ENCODE measurements around the gene NCAPG2. TPM values are rescaled to one million over a fixed set of nuclear protein-coding genes. Genes with fewer than 3 reads are reported as not detected.
"Not testable (repeated sequence)": the region's sequence is repeated elsewhere in the genome, so short reads cannot be mapped to it uniquely, and the experiment has no call there.

NCAPG2 gene
- polyA plus RNA-seq, 3 donors from 2014 or later: 3.5 to 7.9 (median 5.7) TPM

- Mint-ChIP-seq H3K4me3 (no peak overlapping the region), H3K36me3 (peaks cover 14 to 31% (median 26%) of the 10 kb centered on the region in 3 donors), H3K27me3 (ENCODE audit: low read depth in 3 of 3) (no peaks in the 10 kb centered on the region), H3K4me1 (no peaks in the 10 kb centered on the region), H3K9me3 (no peaks in the 10 kb centered on the region), H3K27ac (no peak overlapping the region)
- DNase-seq: no peak
These were observed 55.8 kb downstream of the NCAPG2 start for GRCh38 chr7:158648787-158649186.

- Mint-ChIP-seq H3K27me3 (ENCODE audit: low read depth in 3 of 3) (no peaks in the 10 kb centered on the region), H3K36me3 (peaks cover 14 to 32% (median 26%) of the 10 kb centered on the region in 3 donors), H3K27ac (no peak overlapping the region), H3K9me3 (no peaks in the 10 kb centered on the region), H3K4me3 (no peak overlapping the region), H3K4me1 (no peaks in the 10 kb centered on the region)
- DNase-seq: no peak
These were observed 56.4 kb downstream of the NCAPG2 start for GRCh38 chr7:158648168-158648567.

- Mint-ChIP-seq H3K9me3 (no peaks in the 10 kb centered on the region), H3K27ac (no peak overlapping the region), H3K4me3 (no peak overlapping the region), H3K4me1 (no peaks in the 10 kb centered on the region), H3K27me3 (ENCODE audit: low read depth in 3 of 3) (no peaks in the 10 kb centered on the region), H3K36me3 (peaks cover 14 to 32% (median 26%) of the 10 kb centered on the region in 3 donors)
- no peak for DNase-seq
These were observed 57.2 kb downstream of the NCAPG2 start for GRCh38 chr7:158647475-158647792.

- Mint-ChIP-seq H3K9me3 (no peaks in the 10 kb centered on the region), H3K36me3 (peaks cover 12 to 32% (median 24%) of the 10 kb centered on the region in 3 donors), H3K4me3 (no peak overlapping the region), H3K4me1 (no peaks in the 10 kb centered on the region), H3K27ac (no peak overlapping the region), H3K27me3 (ENCODE audit: low read depth in 3 of 3) (no peaks in the 10 kb centered on the region)
- no peak for DNase-seq
These were observed 57.7 kb downstream of the NCAPG2 start for GRCh38 chr7:158646766-158647474.

GRCh38 chr7:158645842-158646241 lies 58.8 kb downstream of the NCAPG2 start:
- DNase-seq: no peak
- H3K36me3 Mint-ChIP-seq: peaks cover 7 to 34% (median 25%) of the 10 kb centered on the region in 3 donors
- no peaks in the 10 kb centered on the region for H3K9me3 Mint-ChIP-seq
- H3K4me3 Mint-ChIP-seq: no peak overlapping the region
- H3K27ac Mint-ChIP-seq: no peak overlapping the region
- no peaks in the 10 kb centered on the region for H3K4me1 Mint-ChIP-seq
- H3K27me3 Mint-ChIP-seq (ENCODE audit: low read depth in 3 of 3): no peaks in the 10 kb centered on the region

GRCh38 chr7:158642149-158642548 lies 62.5 kb downstream of the NCAPG2 start:
- Mint-ChIP-seq H3K27ac (no peak overlapping the region), H3K36me3 (peaks cover 8 to 37% (median 27%) of the 10 kb centered on the region in 3 donors), H3K9me3 (no peaks in the 10 kb centered on the region), H3K27me3 (ENCODE audit: low read depth in 3 of 3) (no peaks in the 10 kb centered on the region), H3K4me3 (no peak overlapping the region), H3K4me1 (peaks cover 5 to 7% of the 10 kb centered on the region in 2 donors)
- DNase-seq: no peak

GRCh38 chr7:158638001-158638400 lies 66.6 kb downstream of the NCAPG2 start:
- Mint-ChIP-seq H3K27me3 (ENCODE audit: low read depth in 3 of 3) (no peaks in the 10 kb centered on the region), H3K9me3 (no peaks in the 10 kb centered on the region), H3K27ac (no peak overlapping the region), H3K4me1 (peaks cover 5 to 7% of the 10 kb centered on the region in 2 donors), H3K36me3 (peaks cover 3 to 16% (median 16%) of the 10 kb centered on the region in 3 donors), H3K4me3 (no peak overlapping the region)
- DNase-seq: no peak

- no peak for DNase-seq
- H3K9me3 Mint-ChIP-seq: no peaks in the 10 kb centered on the region
- H3K36me3 Mint-ChIP-seq: peaks cover 8 to 18% (median 15%) of the 10 kb centered on the region in 3 donors
- H3K27ac Mint-ChIP-seq: no peak overlapping the region
- H3K4me1 Mint-ChIP-seq: no peaks in the 10 kb centered on the region
- no peak overlapping the region for H3K4me3 Mint-ChIP-seq
- H3K27me3 Mint-ChIP-seq (ENCODE audit: low read depth in 3 of 3): no peaks in the 10 kb centered on the region
These were observed 71.3 kb downstream of the NCAPG2 start for GRCh38 chr7:158633055-158633956.

GRCh38 chr7:158631574-158632195 lies 72.9 kb downstream of the NCAPG2 start:
- Mint-ChIP-seq H3K36me3 (peaks cover 13 to 17% (median 15%) of the 10 kb centered on the region in 3 donors), H3K9me3 (no peaks in the 10 kb centered on the region), H3K27ac (peak overlapping the region in 1 of 6 donors; percentile 13), H3K4me3 (no peak overlapping the region), H3K27me3 (ENCODE audit: low read depth in 3 of 3) (no peaks in the 10 kb centered on the region), H3K4me1 (no peaks in the 10 kb centered on the region)
- DNase-seq: no peak

- H3K4me1 Mint-ChIP-seq; H3K9me3 Mint-ChIP-seq; H3K4me3 Mint-ChIP-seq; DNase-seq; H3K27me3 Mint-ChIP-seq (ENCODE audit: low read depth in 3 of 3); H3K27ac Mint-ChIP-seq: not testable (repeated sequence)
- peaks cover 14 to 15% (median 15%) of the 10 kb centered on the region in 3 donors for H3K36me3 Mint-ChIP-seq
These were observed 78.3 kb downstream of the NCAPG2 start for GRCh38 chr7:158626289-158626688.

- no peaks in the 10 kb centered on the region for H3K9me3 Mint-ChIP-seq
- H3K4me1 Mint-ChIP-seq: no peaks in the 10 kb centered on the region
- H3K27ac Mint-ChIP-seq: no peak overlapping the region
- H3K36me3 Mint-ChIP-seq: peaks cover 0 to 8% (median 6%) of the 10 kb centered on the region in 3 donors
- H3K27me3 Mint-ChIP-seq (ENCODE audit: low read depth in 3 of 3): no peaks in the 10 kb centered on the region
- H3K4me3 Mint-ChIP-seq: no peak overlapping the region
- DNase-seq: no peak
These were observed 81.4 kb downstream of the NCAPG2 start for GRCh38 chr7:158623241-158623640.

GRCh38 chr7:158620839-158621441 lies 83.7 kb downstream of the NCAPG2 start:
- Mint-ChIP-seq H3K4me1 (no peaks in the 10 kb centered on the region), H3K36me3 (peaks cover 0 to 13% (median 0%) of the 10 kb centered on the region in 3 donors), H3K4me3 (no peak overlapping the region), H3K27me3 (ENCODE audit: low read depth in 3 of 3) (peaks cover 0 to 1% (median 1%) of the 10 kb centered on the region in 3 donors), H3K9me3 (no peaks in the 10 kb centered on the region), H3K27ac (no peak overlapping the region)
- DNase-seq: no peak

- DNase-seq: no peak
- H3K27ac Mint-ChIP-seq: no peak overlapping the region
- no peaks in the 10 kb centered on the region for H3K4me1 Mint-ChIP-seq
- H3K27me3 Mint-ChIP-seq (ENCODE audit: low read depth in 3 of 3): peaks cover 0 to 1% (median 1%) of the 10 kb centered on the region in 3 donors
- H3K36me3 Mint-ChIP-seq: peaks cover 0 to 13% (median 0%) of the 10 kb centered on the region in 3 donors
- H3K9me3 Mint-ChIP-seq: no peaks in the 10 kb centered on the region
- no peak overlapping the region for H3K4me3 Mint-ChIP-seq
These were observed 84.2 kb downstream of the NCAPG2 start for GRCh38 chr7:158620418-158620817.
